ENCODE results near the gene CRIP3.

The CRIP3 gene

GRCh38 chr6:43334466-43335095 lies 26.0 kb upstream of the CRIP3 start:
- Histone ChIP-seq H3K9me3 (ENCODE audit: control insufficient read depth in 1 of 2, low read length in 2 of 2) (no peaks in the 10 kb centered on the region), H3K4me1 (ENCODE audit: control insufficient read depth in 1 of 2, insufficient read depth in 2 of 2, low read length in 2 of 2) (peaks cover 10 to 19% of the 10 kb centered on the region in 2 donors), H3K4me3 (ENCODE audit: low read depth in 1 of 2, low read length in 2 of 2) (no peak overlapping the region), H3K27me3 (ENCODE audit: control insufficient read depth in 1 of 2, insufficient read depth in 2 of 2, low read length in 2 of 2) (no peaks in the 10 kb centered on the region), H3K27ac (ENCODE audit: low read depth, low read length) (no peak overlapping the region), H3K9ac (ENCODE audit: low read depth in 1 of 2, low read length in 2 of 2) (peak overlapping the region in 1 of 2 donors; percentile 1), H3K36me3 (ENCODE audit: control insufficient read depth in 1 of 2, insufficient read depth in 2 of 2, low read length in 2 of 2) (peaks cover 8 to 9% of the 10 kb centered on the region in 2 donors)

DNA sequence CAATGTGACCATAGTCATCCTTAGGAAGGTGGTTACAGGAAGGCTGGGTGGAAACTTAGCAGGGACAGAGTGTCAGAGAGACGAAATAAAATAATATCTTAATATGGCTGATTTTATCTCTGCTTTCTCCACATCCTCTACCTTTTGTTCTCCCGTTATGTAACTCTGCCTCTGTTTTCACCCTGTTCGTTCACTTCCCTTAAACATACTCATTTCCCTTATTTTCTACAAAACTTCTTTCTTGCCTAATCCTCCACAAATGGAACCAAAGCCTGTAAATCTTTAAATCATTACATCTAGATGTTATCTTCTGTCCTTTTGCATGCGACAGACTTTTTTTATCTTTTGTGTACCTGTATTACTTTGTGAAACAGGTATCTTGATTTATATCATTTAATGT lies 23.3 kb upstream of the CRIP3 start:
- no peaks in the 10 kb centered on the region for H3K27me3 ChIP-seq (ENCODE audit: control insufficient read depth in 1 of 2, insufficient read depth in 2 of 2, low read length in 2 of 2)
- no peak overlapping the region for H3K27ac ChIP-seq (ENCODE audit: low read depth, low read length)
- H3K9me3 ChIP-seq (ENCODE audit: control insufficient read depth in 1 of 2, low read length in 2 of 2) = no peaks in the 10 kb centered on the region
- no peaks in the 10 kb centered on the region for H3K36me3 ChIP-seq (ENCODE audit: control insufficient read depth in 1 of 2, insufficient read depth in 2 of 2, low read length in 2 of 2)
- peaks cover 10 to 19% of the 10 kb centered on the region in 2 donors for H3K4me1 ChIP-seq (ENCODE audit: control insufficient read depth in 1 of 2, insufficient read depth in 2 of 2, low read length in 2 of 2)
- no peak overlapping the region for H3K9ac ChIP-seq (ENCODE audit: low read depth in 1 of 2, low read length in 2 of 2)
- H3K4me3 ChIP-seq (ENCODE audit: low read depth in 1 of 2, low read length in 2 of 2) = no peak overlapping the region

GRCh38 chr6:43331470-43331869 lies 22.8 kb upstream of the CRIP3 start:
- no peaks in the 10 kb centered on the region for H3K36me3 ChIP-seq (ENCODE audit: control insufficient read depth in 1 of 2, insufficient read depth in 2 of 2, low read length in 2 of 2)
- H3K4me3 ChIP-seq (ENCODE audit: low read depth in 1 of 2, low read length in 2 of 2) = no peak overlapping the region
- H3K4me1 ChIP-seq (ENCODE audit: control insufficient read depth in 1 of 2, insufficient read depth in 2 of 2, low read length in 2 of 2) = peaks cover 10 to 19% of the 10 kb centered on the region in 2 donors
- no peaks in the 10 kb centered on the region for H3K9me3 ChIP-seq (ENCODE audit: control insufficient read depth in 1 of 2, low read length in 2 of 2)
- no peaks in the 10 kb centered on the region for H3K27me3 ChIP-seq (ENCODE audit: control insufficient read depth in 1 of 2, insufficient read depth in 2 of 2, low read length in 2 of 2)
- H3K27ac ChIP-seq (ENCODE audit: low read depth, low read length) = no peak overlapping the region
- no peak overlapping the region for H3K9ac ChIP-seq (ENCODE audit: low read depth in 1 of 2, low read length in 2 of 2)

DNA sequence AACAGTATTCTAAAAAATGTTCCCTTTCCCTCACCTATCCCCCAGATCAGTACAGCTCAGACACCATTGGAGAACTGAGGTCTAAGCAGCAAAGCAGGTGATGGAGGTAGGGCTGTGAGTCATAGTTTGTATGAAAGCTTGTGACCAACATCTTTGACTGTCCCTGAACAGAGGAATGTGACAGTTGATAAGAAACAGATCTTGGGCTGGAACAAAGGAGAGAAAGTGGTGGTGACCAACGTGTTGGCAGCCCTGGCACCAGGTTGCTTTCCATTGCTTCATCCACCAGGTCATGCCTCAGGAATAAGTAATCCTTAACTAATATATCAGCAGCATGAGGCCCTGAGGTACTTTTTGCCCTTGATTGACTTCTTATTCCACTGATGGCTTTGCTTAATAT lies 19.9 kb upstream of the CRIP3 start:
- Histone ChIP-seq H3K4me3 (ENCODE audit: low read depth in 1 of 2, low read length in 2 of 2) (no peak overlapping the region), H3K9ac (ENCODE audit: low read depth in 1 of 2, low read length in 2 of 2) (no peak overlapping the region), H3K36me3 (ENCODE audit: control insufficient read depth in 1 of 2, insufficient read depth in 2 of 2, low read length in 2 of 2) (no peaks in the 10 kb centered on the region), H3K4me1 (ENCODE audit: control insufficient read depth in 1 of 2, insufficient read depth in 2 of 2, low read length in 2 of 2) (no peaks in the 10 kb centered on the region), H3K9me3 (ENCODE audit: control insufficient read depth in 1 of 2, low read length in 2 of 2) (no peaks in the 10 kb centered on the region), H3K27me3 (ENCODE audit: control insufficient read depth in 1 of 2, insufficient read depth in 2 of 2, low read length in 2 of 2) (no peaks in the 10 kb centered on the region), H3K27ac (ENCODE audit: low read depth, low read length) (no peak overlapping the region)

DNA sequence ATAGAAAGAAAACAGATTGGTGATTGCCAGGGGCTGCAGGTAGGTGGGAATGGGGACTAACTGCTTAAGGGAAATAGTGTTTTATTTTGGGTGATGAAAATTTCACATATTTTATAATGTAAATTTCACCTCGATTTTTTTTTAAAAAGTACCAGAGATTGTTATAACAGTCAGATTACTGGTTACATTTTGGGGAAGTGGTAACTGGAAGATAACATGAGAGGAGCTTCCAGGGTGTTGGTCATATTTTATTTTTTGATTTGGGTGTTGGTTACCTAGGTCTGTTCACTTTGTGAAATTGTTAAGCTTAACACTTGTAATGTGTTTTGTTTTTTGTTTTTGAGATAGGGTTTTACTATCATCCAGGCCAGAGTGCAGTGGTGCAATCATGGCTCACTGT lies 17.2 kb upstream of the CRIP3 start:
- no peak overlapping the region for H3K9ac ChIP-seq (ENCODE audit: low read depth in 1 of 2, low read length in 2 of 2)

DNA sequence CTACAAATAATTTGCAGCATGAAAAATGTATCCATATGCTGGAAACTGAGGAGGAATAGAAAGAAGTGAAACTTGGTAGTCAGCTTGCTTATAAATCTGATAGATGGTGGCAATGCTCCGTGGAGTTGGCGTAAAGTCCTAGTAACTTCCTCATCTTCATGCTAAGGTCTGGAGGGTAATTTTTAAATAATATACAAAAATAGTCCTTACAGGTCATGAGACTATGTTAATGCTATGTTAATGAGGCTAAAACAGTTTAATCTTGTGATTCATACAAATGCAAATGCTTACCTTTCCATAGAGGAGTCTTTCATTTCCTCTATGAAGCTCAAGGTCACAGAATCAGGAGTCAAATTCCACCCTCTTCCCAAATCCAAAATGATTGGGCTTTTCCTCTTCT lies 9.4 kb upstream of the CRIP3 start:
- Histone ChIP-seq H3K9ac (ENCODE audit: low read depth in 1 of 2, low read length in 2 of 2) (no peak overlapping the region), H3K27ac (ENCODE audit: low read depth, low read length) (no peak overlapping the region), H3K36me3 (ENCODE audit: control insufficient read depth in 1 of 2, insufficient read depth in 2 of 2, low read length in 2 of 2) (no peaks in the 10 kb centered on the region), H3K9me3 (ENCODE audit: control insufficient read depth in 1 of 2, low read length in 2 of 2) (no peaks in the 10 kb centered on the region), H3K4me1 (ENCODE audit: control insufficient read depth in 1 of 2, insufficient read depth in 2 of 2, low read length in 2 of 2) (peaks cover 5 to 11% of the 10 kb centered on the region in 2 donors), H3K4me3 (ENCODE audit: low read depth in 1 of 2, low read length in 2 of 2) (no peak overlapping the region), H3K27me3 (ENCODE audit: control insufficient read depth in 1 of 2, insufficient read depth in 2 of 2, low read length in 2 of 2) (no peaks in the 10 kb centered on the region)

More for the DNA sequence above, 17.2 kb upstream of the CRIP3 start:
- no peaks in the 10 kb centered on the region for H3K4me1 ChIP-seq (ENCODE audit: control insufficient read depth in 1 of 2, insufficient read depth in 2 of 2, low read length in 2 of 2)
- H3K9me3 ChIP-seq (ENCODE audit: control insufficient read depth in 1 of 2, low read length in 2 of 2) = no peaks in the 10 kb centered on the region
- no peak overlapping the region for H3K4me3 ChIP-seq (ENCODE audit: low read depth in 1 of 2, low read length in 2 of 2)
- no peaks in the 10 kb centered on the region for H3K36me3 ChIP-seq (ENCODE audit: control insufficient read depth in 1 of 2, insufficient read depth in 2 of 2, low read length in 2 of 2)
- no peak overlapping the region for H3K27ac ChIP-seq (ENCODE audit: low read depth, low read length)
- no peaks in the 10 kb centered on the region for H3K27me3 ChIP-seq (ENCODE audit: control insufficient read depth in 1 of 2, insufficient read depth in 2 of 2, low read length in 2 of 2)

DNA sequence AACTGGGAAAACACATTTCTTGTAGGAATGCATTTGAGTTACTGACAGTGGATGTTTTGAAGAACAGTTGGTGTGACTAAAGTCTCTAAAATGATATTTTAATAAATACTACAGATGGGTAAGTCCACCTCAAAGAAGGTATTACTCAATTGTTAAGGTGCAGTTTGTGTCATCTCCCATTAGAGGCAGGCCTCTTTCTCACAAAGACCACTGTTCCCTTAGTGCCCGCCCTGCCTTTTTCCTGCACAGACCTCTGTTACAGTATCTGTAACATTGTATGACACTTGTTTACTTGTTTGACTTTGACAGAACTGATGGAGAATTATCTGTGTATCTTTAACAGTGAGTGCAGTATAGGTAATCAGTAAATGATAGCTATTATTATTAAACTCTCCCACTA lies 5.2 kb upstream of the CRIP3 start:
- H3K36me3 ChIP-seq (ENCODE audit: control insufficient read depth in 1 of 2, insufficient read depth in 2 of 2, low read length in 2 of 2) = no peaks in the 10 kb centered on the region
- no peak overlapping the region for H3K9ac ChIP-seq (ENCODE audit: low read depth in 1 of 2, low read length in 2 of 2)
- no peak overlapping the region for H3K4me3 ChIP-seq (ENCODE audit: low read depth in 1 of 2, low read length in 2 of 2)
- H3K27ac ChIP-seq (ENCODE audit: low read depth, low read length) = no peak overlapping the region
- H3K4me1 ChIP-seq (ENCODE audit: control insufficient read depth in 1 of 2, insufficient read depth in 2 of 2, low read length in 2 of 2) = peaks cover 10 to 15% of the 10 kb centered on the region in 2 donors
- no peaks in the 10 kb centered on the region for H3K27me3 ChIP-seq (ENCODE audit: control insufficient read depth in 1 of 2, insufficient read depth in 2 of 2, low read length in 2 of 2)
- no peaks in the 10 kb centered on the region for H3K9me3 ChIP-seq (ENCODE audit: control insufficient read depth in 1 of 2, low read length in 2 of 2)

DNA sequence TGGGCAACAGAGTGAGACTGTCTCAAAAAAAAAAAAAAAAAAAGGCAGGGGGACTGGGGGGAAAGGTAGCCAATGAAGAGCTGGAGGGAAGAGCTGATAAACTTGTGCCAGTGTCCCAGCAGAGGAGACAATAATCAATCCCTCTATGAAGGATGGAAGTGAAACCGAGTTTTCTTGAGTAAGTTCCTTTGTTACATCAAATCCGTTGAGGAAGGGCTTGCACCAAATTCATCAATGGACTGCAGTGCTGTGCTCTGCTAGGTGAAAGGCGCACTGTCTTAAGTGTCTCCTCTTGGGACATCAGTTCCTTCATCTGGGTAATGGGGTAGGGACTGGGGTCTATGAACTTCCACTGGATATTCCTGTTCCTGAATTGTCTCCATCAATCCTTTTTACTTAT lies 3.0 kb upstream of the CRIP3 start:
- Histone ChIP-seq H3K9me3 (ENCODE audit: control insufficient read depth in 1 of 2, low read length in 2 of 2) (no peaks in the 10 kb centered on the region), H3K4me1 (ENCODE audit: control insufficient read depth in 1 of 2, insufficient read depth in 2 of 2, low read length in 2 of 2) (peaks cover 12 to 21% of the 10 kb centered on the region in 2 donors), H3K4me3 (ENCODE audit: low read depth in 1 of 2, low read length in 2 of 2) (no peak overlapping the region), H3K9ac (ENCODE audit: low read depth in 1 of 2, low read length in 2 of 2) (no peak overlapping the region), H3K27me3 (ENCODE audit: control insufficient read depth in 1 of 2, insufficient read depth in 2 of 2, low read length in 2 of 2) (peaks cover 0 to 6% of the 10 kb centered on the region in 2 donors), H3K36me3 (ENCODE audit: control insufficient read depth in 1 of 2, insufficient read depth in 2 of 2, low read length in 2 of 2) (no peaks in the 10 kb centered on the region), H3K27ac (ENCODE audit: low read depth, low read length) (no peak overlapping the region)

DNA sequence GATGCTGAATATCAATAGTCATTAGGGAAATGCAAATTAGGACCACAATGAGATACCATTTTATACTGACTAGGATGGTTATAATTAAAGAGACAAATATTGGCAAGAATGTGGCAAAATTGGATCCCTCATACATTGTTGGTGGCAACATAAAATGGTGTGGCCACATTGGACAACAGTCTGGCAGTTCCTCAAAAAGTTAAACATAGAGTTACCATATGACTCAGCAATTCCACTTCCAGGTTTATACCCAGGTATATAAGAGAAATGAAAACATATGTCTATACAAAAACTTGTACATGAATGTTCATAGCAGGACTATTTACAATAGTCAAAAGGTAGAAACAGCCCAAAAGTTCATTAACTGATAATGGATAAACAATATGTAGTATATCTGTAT lies 2.0 kb upstream of the CRIP3 start:
- Histone ChIP-seq H3K27ac (ENCODE audit: low read depth, low read length) (no peak overlapping the region), H3K4me3 (ENCODE audit: low read depth in 1 of 2, low read length in 2 of 2) (no peak overlapping the region), H3K36me3 (ENCODE audit: control insufficient read depth in 1 of 2, insufficient read depth in 2 of 2, low read length in 2 of 2) (no peaks in the 10 kb centered on the region), H3K4me1 (ENCODE audit: control insufficient read depth in 1 of 2, insufficient read depth in 2 of 2, low read length in 2 of 2) (peaks cover 6 to 12% of the 10 kb centered on the region in 2 donors), H3K9ac (ENCODE audit: low read depth in 1 of 2, low read length in 2 of 2) (no peak overlapping the region), H3K9me3 (ENCODE audit: control insufficient read depth in 1 of 2, low read length in 2 of 2) (no peaks in the 10 kb centered on the region), H3K27me3 (ENCODE audit: control insufficient read depth in 1 of 2, insufficient read depth in 2 of 2, low read length in 2 of 2) (peaks cover 0 to 6% of the 10 kb centered on the region in 2 donors)

GRCh38 chr6:43310134-43310533 lies 1.5 kb upstream of the CRIP3 start:
- Histone ChIP-seq H3K36me3 (ENCODE audit: control insufficient read depth in 1 of 2, insufficient read depth in 2 of 2, low read length in 2 of 2) (no peaks in the 10 kb centered on the region), H3K27ac (ENCODE audit: low read depth, low read length) (no peak overlapping the region), H3K4me1 (ENCODE audit: control insufficient read depth in 1 of 2, insufficient read depth in 2 of 2, low read length in 2 of 2) (peaks cover 6 to 12% of the 10 kb centered on the region in 2 donors), H3K4me3 (ENCODE audit: low read depth in 1 of 2, low read length in 2 of 2) (no peak overlapping the region), H3K27me3 (ENCODE audit: control insufficient read depth in 1 of 2, insufficient read depth in 2 of 2, low read length in 2 of 2) (peaks cover 0 to 6% of the 10 kb centered on the region in 2 donors), H3K9me3 (ENCODE audit: control insufficient read depth in 1 of 2, low read length in 2 of 2) (no peaks in the 10 kb centered on the region), H3K9ac (ENCODE audit: low read depth in 1 of 2, low read length in 2 of 2) (no peak overlapping the region)

Data from duodenal mucosa (tissue), 2 donors.